ENCODE measurements around the gene ZFAND3.

GRCh38 chr6:38103921-38104320 lies 284.4 kb downstream of the ZFAND3 start:
- TF ChIP-seq POLR2AphosphoS5 (IDR thresholded peaks at IDR 0.05; ENCODE audit: low read depth, low read length) (no peak), POLR2A (IDR thresholded peaks at IDR 0.05; ENCODE audit: low read depth, low read length) (no peak)
